ENCODE measurements around the gene PRKCZ. TPM values are rescaled to one million over a fixed set of nuclear protein-coding genes. Genes with fewer than 3 reads are reported as not detected.

PRKCZ gene
- total and polyA plus RNA-seq, 2 experiments from 2014 or later: 1.4 to 2.8 TPM

- Histone ChIP-seq H3K9me2 (ENCODE audit: insufficient read depth) (no peaks in the 10 kb centered on the region), H3K9ac (no peak overlapping the region), H3K79me2 (ENCODE audit: insufficient read depth) (no peaks in the 10 kb centered on the region), H2AFZ (no peak overlapping the region), H3K9me3 (ENCODE audit: low read depth) (no peaks in the 10 kb centered on the region), H3K27ac (no peak overlapping the region), H3K4me1 (ENCODE audit: insufficient read depth) (no peaks in the 10 kb centered on the region), H3F3A (ENCODE audit: insufficient read depth) (no peaks in the 10 kb centered on the region), H4K20me1 (ENCODE audit: insufficient read depth) (no peaks in the 10 kb centered on the region), H3K4me2 (ENCODE audit: unreplicated experiment) (no peak overlapping the region), H3K27me3 (replicated peaks; ENCODE audit: insufficient read depth) (peaks cover 19% of the 10 kb centered on the region), H3K36me3 (ENCODE audit: low read depth) (no peaks in the 10 kb centered on the region), H3K4me3 (no peak overlapping the region)
- 85 to 88% methylated on average over 22 of the region's 22 CpGs for WGBS, 2 experiments (ENCODE audit: low coverage in 1 of 2, low lambda C conversion rate in 2 of 2, missing lambda C conversion rate in 2 of 2)
- in situ Hi-C loops (cut with MboI): no loop called here
- TF ChIP-seq EZH2 (IDR thresholded peaks at IDR 0.05; ENCODE audit: insufficient read depth, poor library complexity, severe bottlenecking) (no peak), EZH2phosphoT487 (IDR thresholded peaks at IDR 0.05; ENCODE audit: insufficient read depth, low read depth) (no peak)
- no peak for DNase-seq
Measured at GRCh38 chr1:2054560-2054959, 4.3 kb downstream of the PRKCZ start.

GRCh38 chr1:2055911-2056575 is 5.8 kb downstream of the PRKCZ start:
- H3K4me2 ChIP-seq (ENCODE audit: unreplicated experiment): no peak overlapping the region
- H3K4me1 ChIP-seq (ENCODE audit: insufficient read depth): no peaks in the 10 kb centered on the region
- no peaks in the 10 kb centered on the region for H3K36me3 ChIP-seq (ENCODE audit: low read depth)
- TF ChIP-seq EZH2phosphoT487 (IDR thresholded peaks at IDR 0.05; ENCODE audit: insufficient read depth, low read depth) (no peak), EZH2 (IDR thresholded peaks at IDR 0.05; ENCODE audit: insufficient read depth, poor library complexity, severe bottlenecking) (no peak)
- H3K4me3 ChIP-seq: no peak overlapping the region
- no peaks in the 10 kb centered on the region for H4K20me1 ChIP-seq (ENCODE audit: insufficient read depth)
- H3K9me3 ChIP-seq (ENCODE audit: low read depth): no peaks in the 10 kb centered on the region
- H3K79me2 ChIP-seq (ENCODE audit: insufficient read depth): no peaks in the 10 kb centered on the region
- H3F3A ChIP-seq (ENCODE audit: insufficient read depth): no peaks in the 10 kb centered on the region
- DNase-seq: no peak
- no peak overlapping the region for H3K9ac ChIP-seq
- H3K27me3 ChIP-seq (replicated peaks; ENCODE audit: insufficient read depth): peaks cover 10% of the 10 kb centered on the region
- H2AFZ ChIP-seq: no peak overlapping the region
- no peak overlapping the region for H3K27ac ChIP-seq
- no peaks in the 10 kb centered on the region for H3K9me2 ChIP-seq (ENCODE audit: insufficient read depth)
- in situ Hi-C loops (cut with MboI): no loop called here
- WGBS, 2 experiments (ENCODE audit: low coverage in 1 of 2, low lambda C conversion rate in 2 of 2, missing lambda C conversion rate in 2 of 2): 82 to 83% methylated on average over 28 to 29 of the region's 29 CpGs

- H3F3A ChIP-seq (ENCODE audit: insufficient read depth): no peaks in the 10 kb centered on the region
- no peak overlapping the region for H3K9ac ChIP-seq
- in situ Hi-C loops (cut with MboI): no loop called here
- TF ChIP-seq EZH2 (IDR thresholded peaks at IDR 0.05; ENCODE audit: insufficient read depth, poor library complexity, severe bottlenecking) (no peak), EZH2phosphoT487 (IDR thresholded peaks at IDR 0.05; ENCODE audit: insufficient read depth, low read depth) (no peak)
- no peak overlapping the region for H3K4me3 ChIP-seq
- H2AFZ ChIP-seq: no peak overlapping the region
- DNase-seq: no peak
- no peaks in the 10 kb centered on the region for H4K20me1 ChIP-seq (ENCODE audit: insufficient read depth)
- H3K79me2 ChIP-seq (ENCODE audit: insufficient read depth): no peaks in the 10 kb centered on the region
- no peak overlapping the region for H3K4me2 ChIP-seq (ENCODE audit: unreplicated experiment)
- H3K27me3 ChIP-seq (replicated peaks; ENCODE audit: insufficient read depth): no peaks in the 10 kb centered on the region; the same call in 1 of the 2 replicates
- H3K27ac ChIP-seq: no peak overlapping the region
- no peaks in the 10 kb centered on the region for H3K9me3 ChIP-seq (ENCODE audit: low read depth)
- WGBS, 2 experiments (ENCODE audit: low coverage in 1 of 2, low lambda C conversion rate in 2 of 2, missing lambda C conversion rate in 2 of 2): 72 to 75% methylated on average over 25 of the region's 25 CpGs
- no peaks in the 10 kb centered on the region for H3K36me3 ChIP-seq (ENCODE audit: low read depth)
- H3K9me2 ChIP-seq (ENCODE audit: insufficient read depth): no peaks in the 10 kb centered on the region
- H3K4me1 ChIP-seq (ENCODE audit: insufficient read depth): no peaks in the 10 kb centered on the region
Measured at GRCh38 chr1:2056955-2057590, 6.9 kb downstream of the PRKCZ start.

- Histone ChIP-seq H3K4me2 (ENCODE audit: unreplicated experiment) (no peak overlapping the region), H3K27ac (no peak overlapping the region), H2AFZ (no peak overlapping the region), H3K9me3 (ENCODE audit: low read depth) (no peaks in the 10 kb centered on the region), H3K27me3 (replicated peaks; ENCODE audit: insufficient read depth) (no peaks in the 10 kb centered on the region; the same call in 1 of the 2 replicates), H3K4me1 (ENCODE audit: insufficient read depth) (no peaks in the 10 kb centered on the region), H3K4me3 (no peak overlapping the region), H3K36me3 (ENCODE audit: low read depth) (no peaks in the 10 kb centered on the region), H3F3A (ENCODE audit: insufficient read depth) (no peaks in the 10 kb centered on the region), H4K20me1 (ENCODE audit: insufficient read depth) (no peaks in the 10 kb centered on the region), H3K9me2 (ENCODE audit: insufficient read depth) (no peaks in the 10 kb centered on the region), H3K79me2 (ENCODE audit: insufficient read depth) (no peaks in the 10 kb centered on the region), H3K9ac (no peak overlapping the region)
- in situ Hi-C loops (cut with MboI): no loop called here
- WGBS, 2 experiments (ENCODE audit: low coverage in 1 of 2, low lambda C conversion rate in 2 of 2, missing lambda C conversion rate in 2 of 2): 81 to 88% methylated on average over 34 to 35 of the region's 35 CpGs
- TF ChIP-seq EZH2phosphoT487 (IDR thresholded peaks at IDR 0.05; ENCODE audit: insufficient read depth, low read depth): no peak
- TF ChIP-seq EZH2 (IDR thresholded peaks at IDR 0.05; ENCODE audit: insufficient read depth, poor library complexity, severe bottlenecking): no peak
- DNase-seq: no peak
Measured at GRCh38 chr1:2059290-2059953, 9.2 kb downstream of the PRKCZ start.

All from GM23248 (cell line).